ENCODE data around the gene SMAP2. TPM values are rescaled to one million over a fixed set of nuclear protein-coding genes. Genes with fewer than 3 reads are reported as not detected.
A peak's percentile ranks its signal among the peaks of the same experiment; 100 is the strongest.
"Not testable (repeated sequence)": the region's sequence is repeated elsewhere in the genome, so short reads cannot be mapped to it uniquely, and the experiment has no call there.

The SMAP2 gene
- 202 and 220 TPM in 2 replicates for total RNA-seq

DNA sequence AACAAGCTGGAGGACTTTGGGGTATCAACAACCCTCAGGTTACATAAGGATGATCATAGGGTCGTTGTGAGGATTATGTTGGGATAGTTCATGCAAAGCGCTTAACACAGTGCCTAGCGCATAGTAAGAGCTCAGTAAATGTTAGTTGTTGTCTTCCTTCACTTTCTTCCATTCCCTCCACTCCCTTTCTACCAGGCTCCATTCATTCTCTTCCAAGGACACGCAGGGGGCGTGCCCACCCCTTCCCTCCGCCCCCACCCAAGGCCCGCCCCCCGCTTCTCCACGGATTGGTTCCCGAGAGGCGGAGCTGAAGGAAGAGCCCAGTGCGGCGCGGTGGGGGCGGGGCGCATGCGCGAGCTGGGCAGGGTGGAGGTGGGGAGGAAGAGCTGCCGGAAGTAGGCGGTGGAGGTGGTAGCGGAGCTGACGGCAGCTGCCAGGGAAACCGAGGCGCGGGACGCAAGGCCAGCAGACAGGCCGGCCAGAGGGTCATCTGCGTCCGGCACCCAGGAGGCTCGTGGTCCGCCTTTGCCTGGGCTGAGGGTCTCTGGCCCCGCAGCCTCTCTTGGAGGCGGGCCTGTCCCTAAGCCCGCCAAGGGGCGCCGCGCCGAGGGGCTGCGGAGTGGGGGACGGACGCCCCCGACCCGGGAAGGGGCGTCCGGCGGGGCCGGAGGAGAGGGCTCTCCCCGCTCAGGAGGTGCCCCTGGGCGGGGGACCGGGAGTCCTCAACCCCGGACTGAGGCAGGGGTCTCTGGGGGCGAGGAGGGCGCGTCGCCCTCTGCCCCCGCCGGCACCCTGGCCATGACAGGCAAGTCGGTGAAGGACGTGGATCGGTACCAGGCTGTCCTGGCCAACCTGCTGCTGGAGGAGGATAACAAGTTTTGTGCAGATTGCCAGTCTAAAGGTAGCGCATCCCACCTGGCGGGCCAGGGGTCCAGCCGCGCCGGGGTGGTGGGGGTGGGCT is at the start of gene SMAP2:
TSS of gene SMAP2 (plus strand) at position 405 of the 961 bp plus-strand sequence. CDS start at position 799, 394 bp downstream.
- TF ChIP-seq, protein P1, sequence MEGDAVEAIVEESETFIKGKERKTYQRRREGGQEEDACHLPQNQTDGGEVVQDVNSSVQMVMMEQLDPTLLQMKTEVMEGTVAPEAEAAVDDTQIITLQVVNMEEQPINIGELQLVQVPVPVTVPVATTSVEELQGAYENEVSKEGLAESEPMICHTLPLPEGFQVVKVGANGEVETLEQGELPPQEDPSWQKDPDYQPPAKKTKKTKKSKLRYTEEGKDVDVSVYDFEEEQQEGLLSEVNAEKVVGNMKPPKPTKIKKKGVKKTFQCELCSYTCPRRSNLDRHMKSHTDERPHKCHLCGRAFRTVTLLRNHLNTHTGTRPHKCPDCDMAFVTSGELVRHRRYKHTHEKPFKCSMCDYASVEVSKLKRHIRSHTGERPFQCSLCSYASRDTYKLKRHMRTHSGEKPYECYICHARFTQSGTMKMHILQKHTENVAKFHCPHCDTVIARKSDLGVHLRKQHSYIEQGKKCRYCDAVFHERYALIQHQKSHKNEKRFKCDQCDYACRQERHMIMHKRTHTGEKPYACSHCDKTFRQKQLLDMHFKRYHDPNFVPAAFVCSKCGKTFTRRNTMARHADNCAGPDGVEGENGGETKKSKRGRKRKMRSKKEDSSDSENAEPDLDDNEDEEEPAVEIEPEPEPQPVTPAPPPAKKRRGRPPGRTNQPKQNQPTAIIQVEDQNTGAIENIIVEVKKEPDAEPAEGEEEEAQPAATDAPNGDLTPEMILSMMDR (IDR thresholded peaks at IDR 0.05): no peak
- no peaks in the 10 kb centered on the region for H3K9me3 Mint-ChIP-seq
- H3K36me3 Mint-ChIP-seq (ENCODE audit: low read depth): peaks cover 37% of the 10 kb centered on the region
- CTCF ChIA-PET: interaction anchor here (0.8 to 3.2 kb wide), 13 partner anchors 9 to 230 kb away, joined by 3 to 25 read pairs (median 3); no protein-coding TSS in a partner anchor
- peaks cover 52% of the 10 kb centered on the region for H3K4me1 Mint-ChIP-seq
- POLR2A ChIA-PET: interaction anchor here (0.6 to 17.6 kb wide), 25 partner anchors 10 to 318 kb away, joined by 3 to 625 read pairs (median 6); partner anchors contain the start of genes COL9A2, EXO5, RLF and ZFP69B
- intact Hi-C loops (cut with micrococcal nuclease): loop anchor here (5.0 kb wide), 2 partner anchors 34 to 79 kb away; partner anchors contain the start of gene ZFP69B
- peak within 1 kb of the TSS; percentile 97 for H3K4me3 Mint-ChIP-seq
- peak within 1 kb of the TSS; percentile 96 for H3K27ac Mint-ChIP-seq
- H3K27me3 Mint-ChIP-seq: no peaks in the 10 kb centered on the region
- DNase-seq (peak; percentile 91), ATAC-seq (ENCODE audit: low read depth) (peak; percentile 88)

DNA sequence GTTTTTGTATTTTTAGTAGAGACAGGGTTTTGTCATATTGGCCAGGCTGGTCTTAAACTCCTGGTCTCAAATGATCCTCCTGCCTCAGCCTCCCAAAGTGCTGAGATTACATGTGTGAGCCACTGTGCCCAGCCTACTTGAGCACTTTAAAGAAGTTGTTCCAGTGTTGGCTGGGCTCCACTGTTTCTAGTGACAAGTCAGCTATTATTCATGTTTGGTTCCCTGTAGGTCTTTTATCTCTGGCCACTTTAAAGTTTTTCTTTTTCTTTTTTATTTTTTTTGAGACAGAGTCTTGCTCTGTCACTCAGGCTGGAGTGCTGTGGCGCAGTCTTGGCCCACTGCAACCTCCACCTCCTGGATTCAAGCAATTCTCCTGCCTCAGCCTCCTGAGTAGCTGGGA is 42.1 kb upstream of the SMAP2 start:
- H3K4me3 Mint-ChIP-seq; DNase-seq; intact Hi-C loops (cut with micrococcal nuclease); H3K27ac Mint-ChIP-seq; POLR2A ChIA-PET; ATAC-seq (ENCODE audit: low read depth); H3K9me3 Mint-ChIP-seq; CTCF ChIA-PET; H3K4me1 Mint-ChIP-seq; H3K27me3 Mint-ChIP-seq; H3K36me3 Mint-ChIP-seq (ENCODE audit: low read depth): not testable (repeated sequence)

DNA sequence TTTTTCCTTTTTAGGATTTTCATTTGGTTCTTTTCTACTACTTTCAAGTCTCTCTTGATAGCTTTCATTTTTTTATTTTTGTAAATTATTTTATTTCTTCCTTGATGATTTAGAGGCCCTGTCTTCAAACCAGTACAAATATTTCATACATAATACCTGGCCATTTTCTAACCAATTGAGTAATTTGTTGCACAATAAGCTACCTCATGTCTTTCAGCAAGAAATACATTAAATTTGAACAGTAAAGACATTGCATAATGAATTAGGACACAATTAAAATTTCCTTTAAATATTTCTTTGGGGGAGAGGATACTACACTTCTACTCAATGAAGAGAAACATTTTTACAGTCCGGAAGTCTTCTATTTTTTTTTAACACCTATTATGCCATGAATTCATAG is 40.8 kb upstream of the SMAP2 start:
- H3K4me3 Mint-ChIP-seq: no peak overlapping the region
- TF ChIP-seq, protein P1 (IDR thresholded peaks at IDR 0.05): no peak
- DNase-seq (no peak), ATAC-seq (ENCODE audit: low read depth) (no peak)
- no peaks in the 10 kb centered on the region for H3K9me3 Mint-ChIP-seq
- H3K4me1 Mint-ChIP-seq: no peaks in the 10 kb centered on the region
- no peaks in the 10 kb centered on the region for H3K36me3 Mint-ChIP-seq (ENCODE audit: low read depth)
- ChIA-PET CTCF (interaction anchor here (0.9 kb wide), 1 partner anchor 189 kb away, joined by 3 read pairs; no protein-coding TSS in a partner anchor), POLR2A (no interaction called here)
- intact Hi-C loops (cut with micrococcal nuclease): no loop called here
- H3K27ac Mint-ChIP-seq: no peak overlapping the region
- H3K27me3 Mint-ChIP-seq: no peaks in the 10 kb centered on the region

DNA sequence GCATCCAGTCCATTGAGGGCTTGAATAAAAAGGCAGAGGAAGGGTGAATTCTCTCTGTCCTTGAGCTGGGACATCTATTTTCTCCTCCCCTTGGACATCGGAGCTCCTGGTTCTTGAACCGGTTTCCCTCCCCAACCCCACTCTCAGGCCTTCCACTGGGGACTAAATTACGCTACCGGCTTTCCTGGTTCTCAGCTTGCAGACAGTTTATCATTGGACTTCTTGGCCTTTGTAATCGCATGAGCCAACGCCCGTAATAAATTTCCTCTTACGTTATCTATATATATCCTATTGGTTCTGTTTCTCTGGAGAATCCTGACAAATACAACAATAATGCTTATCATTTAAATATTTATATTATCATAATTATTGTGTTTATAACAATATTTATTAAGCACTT is 36.1 kb upstream of the SMAP2 start:
- Mint-ChIP-seq H3K27me3 (no peaks in the 10 kb centered on the region), H3K27ac (no peak overlapping the region), H3K9me3 (no peaks in the 10 kb centered on the region), H3K36me3 (ENCODE audit: low read depth) (no peaks in the 10 kb centered on the region), H3K4me1 (peaks cover 34% of the 10 kb centered on the region), H3K4me3 (no peak overlapping the region)
- DNase-seq: no peak
- ATAC-seq (ENCODE audit: low read depth): no peak
- intact Hi-C loops (cut with micrococcal nuclease): no loop called here
- ChIA-PET POLR2A (interaction anchor here (1.8 to 3.0 kb wide), 4 partner anchors 14 to 184 kb away, joined by 9 to 27 read pairs (median 24); partner anchors contain the start of gene SMAP2), CTCF (interaction anchor here (1.0 to 10.3 kb wide), 27 partner anchors 12 to 306 kb away, joined by 3 to 184 read pairs (median 8); partner anchors contain the start of genes COL9A2 and RLF)
- TF ChIP-seq, protein P1 (IDR thresholded peaks at IDR 0.05): no peak

DNA sequence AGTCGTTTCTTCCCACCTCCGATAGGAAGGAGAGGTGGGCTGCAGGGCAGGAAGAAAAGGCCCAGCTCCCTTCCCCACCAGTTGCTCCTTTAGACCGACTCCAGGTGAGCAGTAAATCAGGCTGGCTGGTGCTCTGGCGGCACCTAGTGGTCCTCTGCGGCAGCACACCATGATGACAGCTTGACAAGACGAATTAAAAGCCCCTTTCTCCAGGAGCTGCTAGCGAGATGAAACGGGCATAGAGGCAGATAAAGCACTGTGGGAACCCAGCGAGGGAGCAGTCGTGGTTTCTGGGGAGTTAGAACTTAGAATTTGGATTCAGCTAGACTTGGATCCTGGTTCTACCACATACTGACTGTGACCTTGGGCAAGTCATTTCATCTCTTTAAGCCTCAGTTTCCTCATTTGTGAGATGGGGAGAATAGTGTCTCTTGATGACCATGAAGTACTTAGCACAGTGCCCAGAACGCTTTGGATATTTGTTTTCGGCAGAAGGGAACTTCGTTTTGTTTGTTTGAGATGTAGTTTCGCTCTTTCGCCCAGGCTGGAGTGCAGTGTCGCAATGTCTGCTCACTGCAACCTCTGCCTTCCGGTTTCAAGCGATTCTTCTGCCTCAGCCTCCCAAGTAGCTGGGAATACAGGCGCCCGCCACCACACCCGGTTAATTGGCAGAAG is 34.6 kb upstream of the SMAP2 start:
- H3K36me3 Mint-ChIP-seq (ENCODE audit: low read depth): no peaks in the 10 kb centered on the region
- POLR2A ChIA-PET: interaction anchor here (0.6 to 5.8 kb wide), 19 partner anchors 13 to 382 kb away, joined by 3 to 75 read pairs (median 5); partner anchors contain the start of genes SMAP2, ZFP69B and ZMPSTE24
- no peaks in the 10 kb centered on the region for H3K27me3 Mint-ChIP-seq
- peaks cover 40% of the 10 kb centered on the region for H3K4me1 Mint-ChIP-seq
- peak; percentile 93 for ATAC-seq (ENCODE audit: low read depth)
- TF ChIP-seq, protein P1 (IDR thresholded peaks at IDR 0.05): peak; percentile 96
- peak; percentile 87 for DNase-seq
- no peaks in the 10 kb centered on the region for H3K9me3 Mint-ChIP-seq
- H3K4me3 Mint-ChIP-seq: peak overlapping the region; percentile 36
- H3K27ac Mint-ChIP-seq: peak overlapping the region; percentile 64
- intact Hi-C loops (cut with micrococcal nuclease): loop anchor here (1.0 to 2.0 kb wide), 9 partner anchors 24 to 512 kb away; no protein-coding TSS in a partner anchor
- CTCF ChIA-PET: interaction anchor here (0.9 to 10.3 kb wide), 50 partner anchors 9 to 419 kb away, joined by 3 to 184 read pairs (median 6); partner anchors contain the start of genes COL9A2, RLF and SMAP2

Measured in activated B cell treated with CpG ODN at 0.5 μM for 24 hours (primary cell).